Fibroblast of lung (primary cell): ENCODE results near the gene EML2. TPM values are rescaled to one million over a fixed set of nuclear protein-coding genes. Genes with fewer than 3 reads are reported as not detected.
A peak's percentile ranks its signal among the peaks of the same experiment; 100 is the strongest.
"Not testable (repeated sequence)": the region's sequence is repeated elsewhere in the genome, so short reads cannot be mapped to it uniquely, and the experiment has no call there.

Source experiments
- DNase-seq, 2 donors: peaks; one replicate each; pipeline versions ENCODE4 v3.0.0 to v3.0.0-alpha.2; 2010; ENCODE audit warnings: low read depth in 2 of 2
- H2AFZ ChIP-seq: 2 replicates; pipeline ENCODE4 v1.5.1; 2012; ENCODE audit warnings: low read length, control low read depth, inconsistent platforms
- H3K27ac ChIP-seq: 2 replicates; pipeline ENCODE4 v1.5.1; 2011; ENCODE audit warnings: low read length, control low read depth; ENCODE audit not compliant: insufficient read depth
- H3K27me3 ChIP-seq: 2 replicates; pipeline ENCODE4 v1.5.1; 2011; ENCODE audit warnings: mild to moderate bottlenecking, low read length; ENCODE audit not compliant: control insufficient read depth, insufficient read depth
- H3K36me3 ChIP-seq: 2 replicates; pipeline ENCODE4 v1.5.1; 2011; ENCODE audit warnings: low read length; ENCODE audit not compliant: control insufficient read depth, insufficient read depth
- H3K4me1 ChIP-seq: 2 replicates; pipeline ENCODE4 v1.5.1; 2011; ENCODE audit warnings: low read length; ENCODE audit not compliant: control insufficient read depth, insufficient read depth; ENCODE audit errors: extremely low read depth
- H3K4me2 ChIP-seq: 2 replicates; pipeline ENCODE4 v1.5.1; 2011; ENCODE audit warnings: low read length, control low read depth; ENCODE audit not compliant: insufficient read depth; ENCODE audit errors: extremely low read depth
- H3K4me3 ChIP-seq, 4 experiments: fragments of 200-600 bp in 1 of 4; sonication (generic) in 1 of 4; replicated peaks in 1 of 4; 2 replicates each; pipeline ENCODE4 v1.5.1; 2011 to 2016; ENCODE audit warnings: low read length in 4 of 4, low read depth in 3 of 4, mild to moderate bottlenecking in 3 of 4, control low read depth in 2 of 4, inconsistent platforms in 1 of 4, mixed read lengths in 1 of 4; ENCODE audit not compliant: insufficient read depth in 1 of 4; ENCODE audit errors: control extremely low read depth in 1 of 4
- H3K79me2 ChIP-seq: 2 replicates; pipeline ENCODE4 v1.5.1; 2012; ENCODE audit warnings: mild to moderate bottlenecking, low read length, inconsistent platforms; ENCODE audit not compliant: control insufficient read depth, insufficient read depth
- H3K9ac ChIP-seq: 2 replicates; pipeline ENCODE4 v1.5.1; 2011; ENCODE audit warnings: mild to moderate bottlenecking, low read length, control low read depth; ENCODE audit not compliant: insufficient read depth
- H3K9me3 ChIP-seq: 2 replicates; pipeline ENCODE4 v1.5.1; 2012; ENCODE audit warnings: low read depth, low read length; ENCODE audit not compliant: control insufficient read depth, insufficient read depth
- H4K20me1 ChIP-seq: 2 replicates; pipeline ENCODE4 v1.5.1; 2011; ENCODE audit warnings: low read length; ENCODE audit not compliant: control insufficient read depth, insufficient read depth; ENCODE audit errors: extremely low read depth
- EZH2 ChIP-seq: IDR thresholded peaks from 2 replicates; pipeline ENCODE4 v1.5.1; 2012; ENCODE audit warnings: low read length, control low read depth, mild to moderate bottlenecking; ENCODE audit errors: missing control alignments
- polyA plus RNA-seq, 2 donors: library from polyadenylated mRNA; depleted of rRNA in 1 of 2; stranded (reverse) in 1 of 2; unstranded in 1 of 2; fragments of >200 nt; gene quantifications; 2 replicates each; pipeline ENCODE4 v1.2.1, GENCODE V29; 2011 to 2012; ENCODE audit warnings: missing spikeins in 1 of 2
- total RNA-seq: library from RNA; depleted of rRNA; stranded (reverse); fragments of >200 nt; gene quantifications from 2 replicates; pipeline ENCODE4 v1.2.1, GENCODE V29; 2014
- TF ChIP-seq, protein P1 (sequence below), 2 donors: IDR thresholded peaks in 1 of 2; conservative IDR thresholded peaks in 1 of 2; 1 replicate in 1 of 2; 2 replicates in 1 of 2; pipeline ENCODE4 v1.5.1; 2011 to 2012; ENCODE audit warnings: low read length in 2 of 2, control low read depth in 1 of 2, inconsistent platforms in 1 of 2, low read depth in 1 of 2, mild to moderate bottlenecking in 1 of 2

EML2 gene
- total and polyA plus RNA-seq, 2 donors (not counting 1 experiment from before 2014, with no cell fraction given), result 11.2 to 69.9 TPM

DNA sequence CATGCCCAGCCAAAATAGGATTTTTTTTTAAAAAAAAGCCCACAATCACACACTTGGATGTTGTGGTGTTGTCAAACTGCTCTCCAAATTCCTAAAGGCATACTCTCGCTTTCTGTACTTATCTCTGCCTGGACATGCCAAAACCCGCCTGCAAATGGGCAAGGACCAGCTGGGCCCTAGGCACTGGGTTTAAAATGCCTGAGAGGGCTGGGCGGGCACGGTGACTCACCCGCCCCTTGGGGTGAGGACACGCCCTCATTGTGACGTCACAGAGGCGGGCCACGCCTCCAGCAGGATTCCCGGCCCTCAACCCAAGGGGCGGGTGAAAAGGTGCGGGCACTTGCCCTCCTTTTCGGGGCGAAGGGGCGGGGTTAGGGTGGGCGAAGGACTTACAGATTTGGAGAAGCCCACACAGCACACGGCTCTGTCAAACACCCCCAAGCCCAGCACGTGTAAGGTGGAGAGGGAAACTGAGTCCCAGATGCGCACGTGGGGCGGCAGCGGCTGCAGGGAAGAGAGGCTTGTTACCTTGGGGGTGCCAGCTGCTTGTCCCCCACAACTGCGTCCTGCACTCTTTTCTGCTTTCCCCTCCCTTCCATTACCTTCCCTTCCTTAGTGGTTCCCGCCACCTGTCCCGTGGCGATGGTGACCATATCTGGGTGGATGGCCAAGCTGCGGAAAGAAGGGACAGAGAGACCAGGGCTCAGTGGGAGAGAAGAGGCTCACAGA, 6.6 kb downstream of the EML2 start:
- Histone ChIP-seq H3K4me3 (no peak overlapping the region), H3K4me1 (peaks cover 9% of the 10 kb centered on the region), H3K36me3 (peaks cover 9% of the 10 kb centered on the region), H3K4me2 (no peak overlapping the region), H3K27ac (peak overlapping the region; percentile 38), H4K20me1 (no peaks in the 10 kb centered on the region), H3K27me3 (no peaks in the 10 kb centered on the region), H2AFZ (no peak overlapping the region), H3K9ac (no peak overlapping the region), H3K9me3 (no peaks in the 10 kb centered on the region), H3K79me2 (no peaks in the 10 kb centered on the region)
- DNase-seq, result peak; percentile 90 to 93
- TF ChIP-seq, protein P1, sequence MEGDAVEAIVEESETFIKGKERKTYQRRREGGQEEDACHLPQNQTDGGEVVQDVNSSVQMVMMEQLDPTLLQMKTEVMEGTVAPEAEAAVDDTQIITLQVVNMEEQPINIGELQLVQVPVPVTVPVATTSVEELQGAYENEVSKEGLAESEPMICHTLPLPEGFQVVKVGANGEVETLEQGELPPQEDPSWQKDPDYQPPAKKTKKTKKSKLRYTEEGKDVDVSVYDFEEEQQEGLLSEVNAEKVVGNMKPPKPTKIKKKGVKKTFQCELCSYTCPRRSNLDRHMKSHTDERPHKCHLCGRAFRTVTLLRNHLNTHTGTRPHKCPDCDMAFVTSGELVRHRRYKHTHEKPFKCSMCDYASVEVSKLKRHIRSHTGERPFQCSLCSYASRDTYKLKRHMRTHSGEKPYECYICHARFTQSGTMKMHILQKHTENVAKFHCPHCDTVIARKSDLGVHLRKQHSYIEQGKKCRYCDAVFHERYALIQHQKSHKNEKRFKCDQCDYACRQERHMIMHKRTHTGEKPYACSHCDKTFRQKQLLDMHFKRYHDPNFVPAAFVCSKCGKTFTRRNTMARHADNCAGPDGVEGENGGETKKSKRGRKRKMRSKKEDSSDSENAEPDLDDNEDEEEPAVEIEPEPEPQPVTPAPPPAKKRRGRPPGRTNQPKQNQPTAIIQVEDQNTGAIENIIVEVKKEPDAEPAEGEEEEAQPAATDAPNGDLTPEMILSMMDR (conservative IDR thresholded peaks at IDR 0.05 in 1 of 2, IDR thresholded peaks at IDR 0.05 in 1 of 2; ENCODE audit: low read depth in 1 of 2, low read length in 2 of 2), result no peak
- no peak for TF ChIP-seq EZH2

DNA sequence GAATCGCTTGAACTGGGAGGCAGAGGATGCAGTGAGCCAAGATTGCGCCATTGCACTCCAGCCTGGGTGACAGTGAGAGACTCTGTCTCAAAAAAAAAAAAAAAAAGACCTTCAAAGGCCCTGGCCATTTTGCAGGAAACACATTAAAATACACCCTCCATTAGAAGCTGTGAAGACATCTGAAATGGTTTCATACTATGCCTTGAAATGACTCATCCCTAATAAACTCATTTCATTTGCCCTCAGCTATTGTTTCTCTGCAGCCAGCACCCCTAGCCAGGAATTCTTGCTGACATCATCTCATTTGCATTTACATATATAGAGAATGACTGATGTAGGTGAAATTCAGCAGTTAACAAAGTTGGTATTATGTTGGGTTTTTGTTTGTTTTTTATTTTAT, 8.7 kb downstream of the EML2 start:
- no peaks in the 10 kb centered on the region for H3K27me3 ChIP-seq
- no peaks in the 10 kb centered on the region for H4K20me1 ChIP-seq
- peaks cover 9% of the 10 kb centered on the region for H3K36me3 ChIP-seq
- H3K79me2 ChIP-seq, result no peaks in the 10 kb centered on the region
- peak; percentile 85 to 96 for DNase-seq
- H3K9me3 ChIP-seq, result no peaks in the 10 kb centered on the region
- peak overlapping the region; percentile 59 for H3K4me2 ChIP-seq
- H2AFZ ChIP-seq, result no peak overlapping the region
- no peak overlapping the region for H3K4me3 ChIP-seq
- no peak for TF ChIP-seq EZH2
- TF ChIP-seq, protein P1 (conservative IDR thresholded peaks at IDR 0.05 in 1 of 2, IDR thresholded peaks at IDR 0.05 in 1 of 2; ENCODE audit: low read depth in 1 of 2, low read length in 2 of 2), result no peak
- peak overlapping the region; percentile 51 for H3K27ac ChIP-seq
- peaks cover 9% of the 10 kb centered on the region for H3K4me1 ChIP-seq
- no peak overlapping the region for H3K9ac ChIP-seq

DNA sequence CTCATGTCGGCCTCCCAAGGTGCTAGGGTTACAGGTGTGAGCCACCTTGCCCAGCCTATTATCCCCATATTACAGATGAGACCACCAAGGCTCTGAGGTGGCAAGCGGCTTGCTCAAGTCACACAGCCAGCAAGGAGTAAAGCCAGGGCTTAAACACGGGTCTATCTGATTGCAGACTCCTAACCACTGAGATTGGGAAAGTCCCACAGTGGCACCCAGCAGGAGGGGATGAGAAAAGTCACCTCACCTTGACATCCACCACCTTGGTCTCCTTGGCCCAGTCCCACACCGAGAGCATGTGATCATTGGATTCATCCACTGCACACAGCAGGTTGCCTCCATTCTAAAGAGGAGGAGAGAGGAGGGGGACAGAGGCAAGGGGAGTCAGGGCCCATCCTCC, 9.5 kb downstream of the EML2 start:
- no peak overlapping the region for H3K4me2 ChIP-seq
- DNase-seq, result no peak
- H3K4me3 ChIP-seq, result no peak overlapping the region
- no peaks in the 10 kb centered on the region for H3K27me3 ChIP-seq
- H4K20me1 ChIP-seq, result no peaks in the 10 kb centered on the region
- H3K79me2 ChIP-seq, result no peaks in the 10 kb centered on the region
- H3K27ac ChIP-seq, result peak overlapping the region; percentile 47
- no peaks in the 10 kb centered on the region for H3K9me3 ChIP-seq
- H3K4me1 ChIP-seq, result peaks cover 9% of the 10 kb centered on the region
- no peak for TF ChIP-seq EZH2
- TF ChIP-seq, protein P1 (conservative IDR thresholded peaks at IDR 0.05 in 1 of 2, IDR thresholded peaks at IDR 0.05 in 1 of 2; ENCODE audit: low read depth in 1 of 2, low read length in 2 of 2), result no peak
- H2AFZ ChIP-seq, result no peak overlapping the region
- H3K36me3 ChIP-seq, result peaks cover 9% of the 10 kb centered on the region
- no peak overlapping the region for H3K9ac ChIP-seq

DNA sequence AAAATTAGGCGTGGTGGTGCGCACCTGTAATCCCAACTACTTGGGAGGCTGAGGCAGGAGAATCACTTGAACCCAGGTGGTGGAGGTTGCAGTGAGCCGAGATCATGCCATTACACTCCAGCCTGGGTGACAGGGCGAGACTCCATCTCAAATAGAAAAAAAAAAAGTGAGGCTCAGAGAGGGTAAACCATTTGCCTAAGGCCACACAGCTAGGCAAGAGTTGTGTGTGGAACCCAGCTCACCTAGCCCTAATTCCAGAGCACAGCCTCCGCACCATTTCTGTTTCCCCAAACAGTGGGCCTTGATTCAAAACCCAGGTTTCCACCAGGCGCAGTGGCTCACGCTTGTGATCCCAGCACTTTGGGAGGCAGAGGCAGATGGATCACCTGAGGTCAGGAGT, 11.0 kb downstream of the EML2 start:
- not testable (repeated sequence) for H2AFZ ChIP-seq, H3K4me2 ChIP-seq, H3K27ac ChIP-seq, H4K20me1 ChIP-seq, H3K9me3 ChIP-seq, H3K4me3 ChIP-seq, H3K9ac ChIP-seq, H3K79me2 ChIP-seq, H3K36me3 ChIP-seq, H3K27me3 ChIP-seq, H3K4me1 ChIP-seq, DNase-seq
